GM19438 (cell line): ENCODE results near the gene IQSEC1.

Source experiments
- ATAC-seq: cut with Tn5 transposase; IDR thresholded peaks from one replicate; pipeline ENCODE4 v1.9.1; 2021; ENCODE audit warnings: low read depth; ENCODE audit not compliant: unreplicated experiment

Gene IQSEC1

GRCh38 chr3:12975748-12976522 lies 97.3 kb downstream of the IQSEC1 start:
- no peak for ATAC-seq

DNA sequence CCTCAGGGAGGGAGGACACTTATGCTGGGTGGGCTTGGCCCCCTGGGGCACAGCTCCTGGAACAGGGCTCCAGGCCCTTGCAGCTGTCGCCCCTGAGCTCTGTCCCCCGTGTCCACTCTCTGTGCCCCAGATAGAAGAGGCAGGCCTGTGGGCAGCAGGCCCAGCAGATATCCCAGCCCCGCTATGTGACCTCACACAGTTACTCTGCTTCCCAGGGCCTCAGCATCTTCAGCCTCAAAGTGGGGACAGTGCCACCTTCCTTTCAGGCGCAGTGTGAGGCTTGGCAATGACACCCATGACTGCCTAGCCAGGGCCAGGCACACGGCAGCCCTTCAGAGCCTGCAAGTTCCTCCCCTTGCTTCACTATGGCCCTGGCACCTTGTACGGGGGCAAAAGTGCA lies 98.4 kb downstream of the IQSEC1 start:
- ATAC-seq: no peak

DNA sequence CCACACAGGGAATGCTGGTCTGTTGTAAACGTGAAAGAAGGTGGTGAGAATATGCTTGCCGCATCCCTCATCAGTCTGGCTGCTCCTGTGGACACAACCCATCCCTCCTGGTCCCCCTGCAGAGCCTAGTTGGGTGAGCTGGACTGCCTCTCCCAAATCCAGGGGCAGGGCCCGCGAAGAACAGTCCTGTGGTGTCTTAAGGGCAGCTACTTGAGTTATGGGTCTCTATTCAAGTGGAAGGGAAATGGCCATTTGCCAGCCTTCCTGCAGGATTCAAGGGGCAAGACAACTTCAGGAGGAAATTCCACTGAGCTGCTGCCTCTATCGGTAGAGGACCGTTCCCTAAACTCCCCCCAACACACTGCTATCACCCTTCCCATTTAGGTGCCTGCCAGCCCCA lies 98.9 kb downstream of the IQSEC1 start:
- no peak for ATAC-seq

DNA sequence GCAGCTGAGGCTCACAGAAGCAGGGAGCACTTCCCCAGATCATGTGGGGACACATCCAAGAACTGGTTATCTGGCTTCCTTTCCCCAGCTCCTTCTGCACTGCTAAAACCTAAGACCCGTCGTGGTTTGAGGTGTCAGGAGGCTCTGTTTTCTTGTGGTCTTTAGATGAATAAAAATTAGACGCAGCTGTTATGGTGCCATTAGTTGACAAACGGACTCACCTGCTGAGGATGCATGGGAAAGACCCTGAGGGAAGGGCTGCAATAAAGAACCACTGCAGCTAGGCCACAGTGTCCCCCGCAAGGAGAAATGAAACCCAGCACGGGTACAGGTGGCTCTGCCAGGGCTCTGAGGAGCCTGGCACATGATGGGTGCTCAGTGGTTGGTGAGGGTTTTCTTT lies 99.4 kb downstream of the IQSEC1 start:
- no peak for ATAC-seq

- ATAC-seq: no peak
Observed at GRCh38 chr3:12972781-12973702, 100.2 kb downstream of the IQSEC1 start.

GRCh38 chr3:12972043-12972442 lies 101.2 kb downstream of the IQSEC1 start:
- no peak for ATAC-seq

DNA sequence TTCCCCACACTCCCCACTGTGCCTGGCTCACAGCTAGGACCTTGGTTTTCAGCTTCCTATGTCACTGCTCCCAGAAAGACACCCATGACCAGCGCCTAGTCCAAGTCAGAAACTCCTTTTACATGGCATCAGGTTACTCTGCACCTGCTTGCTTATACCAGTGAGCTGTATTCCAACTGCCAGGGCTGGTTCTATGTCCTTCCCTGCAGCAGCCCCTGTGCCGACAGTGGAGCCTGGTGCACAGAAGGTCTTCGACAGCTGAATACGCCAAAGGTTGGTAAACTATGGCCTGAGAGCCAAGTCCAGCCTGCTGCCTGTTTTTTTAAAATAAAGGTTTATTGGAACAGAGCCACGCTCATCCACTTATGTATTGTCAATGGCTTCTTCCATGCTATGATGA lies 102.5 kb downstream of the IQSEC1 start:
- no peak for ATAC-seq

DNA sequence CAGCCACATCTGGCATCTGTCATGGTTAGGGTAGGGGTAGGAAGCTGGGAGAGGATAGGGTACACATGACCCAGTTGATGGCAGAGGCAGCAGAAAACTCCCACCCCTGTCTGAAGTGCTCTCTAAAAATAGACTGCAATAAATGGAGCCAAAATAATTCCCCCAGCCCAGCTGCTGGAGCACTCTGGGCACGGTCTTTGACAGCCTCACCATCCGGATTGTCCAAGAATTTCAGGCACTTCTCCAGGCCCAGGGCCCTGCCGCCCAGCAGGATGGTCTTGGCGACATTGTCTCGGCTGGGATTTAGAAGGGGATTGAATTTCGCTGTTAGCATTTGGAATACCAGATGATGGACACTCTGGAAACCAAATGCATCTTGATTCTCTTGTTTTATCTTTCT lies 103.7 kb downstream of the IQSEC1 start:
- ATAC-seq: no peak

DNA sequence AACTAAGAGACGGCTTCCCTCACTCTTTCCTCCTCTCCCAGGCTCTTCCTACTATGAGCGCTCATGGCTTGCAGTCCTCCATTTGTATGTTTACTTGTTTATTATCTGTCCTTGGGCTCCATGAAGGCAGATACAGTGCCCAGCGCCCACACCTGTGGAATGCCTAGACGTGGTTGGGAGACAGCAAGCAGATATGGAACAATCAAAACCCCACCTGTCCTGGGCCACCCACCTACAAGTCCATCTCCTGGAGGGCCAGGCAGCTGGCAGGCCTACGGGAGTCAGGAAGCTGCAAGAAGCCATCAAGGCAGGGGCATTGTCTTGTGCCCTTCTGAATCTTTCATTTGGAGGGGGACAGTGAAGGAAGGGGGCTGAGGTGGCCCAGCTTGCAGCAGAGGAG lies 104.7 kb downstream of the IQSEC1 start:
- ATAC-seq: no peak

DNA sequence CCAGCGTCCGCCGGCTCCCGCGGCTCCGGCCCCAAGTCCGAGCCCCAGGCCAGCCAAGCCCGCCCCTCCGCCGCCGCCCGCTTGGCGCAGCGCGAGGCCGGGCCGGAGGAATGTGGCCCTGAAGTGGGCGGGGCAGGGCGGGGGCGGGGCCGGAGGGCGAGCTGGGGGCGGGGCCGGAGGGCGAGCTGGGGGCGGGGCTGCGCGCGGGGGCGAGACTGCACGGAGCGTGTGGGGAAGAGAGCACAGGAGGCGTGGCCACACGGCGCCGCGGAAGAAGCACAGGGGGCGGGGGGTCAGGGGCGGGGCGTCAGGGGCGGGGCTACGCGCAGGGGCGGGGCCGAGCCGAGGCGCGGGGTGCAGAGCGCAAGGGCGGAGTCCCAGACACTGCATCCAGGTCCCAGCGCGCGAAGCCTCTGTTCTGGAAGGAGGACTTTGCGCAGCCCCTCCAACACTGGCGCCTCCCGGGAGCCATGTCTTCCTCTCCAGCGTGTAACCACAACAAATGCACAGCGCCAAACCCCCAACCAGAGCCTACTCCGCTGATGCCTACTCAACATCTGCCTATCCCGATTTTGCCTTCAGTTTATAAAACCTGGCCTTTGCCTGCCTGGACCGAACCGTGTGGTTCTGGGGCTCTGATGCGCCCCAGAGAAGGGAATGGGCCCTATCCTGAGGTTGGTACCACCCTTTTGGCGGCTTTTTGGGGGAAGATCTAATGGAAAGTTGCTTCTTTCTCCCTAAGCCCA lies 105.5 kb downstream of the IQSEC1 start:
- ATAC-seq: peak; percentile 73

- no peak for ATAC-seq
Observed at GRCh38 chr3:12966847-12967605, 106.2 kb downstream of the IQSEC1 start.

DNA sequence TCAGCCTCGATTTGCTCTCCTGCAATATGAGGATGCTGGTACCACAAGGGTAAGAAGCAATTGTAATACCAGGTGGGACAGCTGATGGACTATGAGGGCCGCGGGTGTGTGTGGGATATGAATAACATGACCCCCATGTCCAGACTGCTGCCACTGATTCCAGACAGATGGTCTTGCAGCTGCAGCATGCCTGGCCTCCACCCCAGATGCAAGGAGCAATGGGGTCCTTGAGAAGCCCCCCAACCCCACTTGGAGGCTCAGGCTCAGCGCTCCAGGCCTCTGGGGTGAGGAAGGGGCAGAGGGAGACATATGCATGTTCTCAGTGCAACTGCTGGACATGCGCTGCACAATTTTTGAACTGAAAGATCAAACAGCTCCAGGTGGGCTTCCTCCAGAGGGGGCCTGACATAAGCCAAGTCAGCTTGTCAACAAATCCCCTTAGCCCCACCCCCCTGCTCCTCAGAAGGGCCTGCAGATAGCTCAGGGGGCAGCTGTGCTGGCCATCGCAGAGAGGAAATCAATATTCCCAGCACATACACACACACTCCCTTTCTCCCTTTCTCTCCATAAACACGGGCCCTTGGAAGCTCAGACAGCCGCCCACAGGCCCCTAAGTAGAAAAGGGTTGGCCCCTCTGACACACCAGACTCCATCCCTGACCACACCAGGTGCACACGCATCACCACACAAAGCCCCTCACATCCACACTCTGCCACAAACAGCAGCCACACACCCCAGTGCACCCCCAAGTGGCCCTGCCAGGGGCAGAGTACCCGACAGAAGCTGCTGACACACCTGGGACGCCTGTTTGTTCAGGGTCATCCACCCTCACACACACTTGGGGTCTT lies 107.0 kb downstream of the IQSEC1 start:
- ATAC-seq: no peak

- no peak for ATAC-seq
Observed at GRCh38 chr3:12964711-12965612, 108.3 kb downstream of the IQSEC1 start.

- no peak for ATAC-seq
Observed at GRCh38 chr3:12963922-12964701, 109.1 kb downstream of the IQSEC1 start.

- ATAC-seq: no peak
Observed at GRCh38 chr3:12963231-12963896, 109.9 kb downstream of the IQSEC1 start.

- ATAC-seq: no peak
Observed at GRCh38 chr3:12962292-12962691, 110.9 kb downstream of the IQSEC1 start.

DNA sequence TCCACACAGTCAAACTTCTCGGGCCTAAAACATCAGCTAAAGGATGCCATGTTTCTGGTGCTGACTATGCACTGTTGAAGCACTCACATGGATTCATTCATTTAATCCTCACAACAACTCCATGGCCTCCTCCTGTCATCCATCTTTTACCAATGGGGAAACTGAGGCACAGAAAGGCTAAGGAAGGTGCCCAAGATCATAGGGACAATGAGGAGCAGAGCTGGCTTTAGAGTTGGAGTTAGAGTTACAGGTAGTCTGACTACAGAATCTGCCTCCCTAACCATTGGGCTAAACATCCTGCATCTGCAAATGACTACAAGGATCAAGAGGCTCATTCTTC lies 111.6 kb downstream of the IQSEC1 start:
- ATAC-seq: no peak
